GM23338 (cell line): ENCODE results near the gene RBM23. TPM values are rescaled to one million over a fixed set of nuclear protein-coding genes. Genes with fewer than 3 reads are reported as not detected.
"Not testable (repeated sequence)": the region's sequence is repeated elsewhere in the genome, so short reads cannot be mapped to it uniquely, and the experiment has no call there.

Source experiments
- ATAC-seq: fragments of 200-7000 bp; cut with Tn5 transposase; 3 replicates; pipeline ENCODE4 v1.9.1; 2020
- DNase-seq: peaks from one replicate; pipeline ENCODE4 v3.0.0-alpha.2; 2015; ENCODE audit warnings: low spot score
- H2AFZ ChIP-seq: fragments of 200-600 bp; sonication (generic); 2 replicates; pipeline ENCODE4 v1.8.0; 2016; ENCODE audit warnings: antibody characterized with exemption, mild to moderate bottlenecking, moderate library complexity
- H3F3A ChIP-seq: fragments of 200-600 bp; sonication (generic); replicated peaks from 2 replicates; pipeline ENCODE4 v1.8.0; 2017; ENCODE audit warnings: antibody characterized with exemption, mixed run types, low read depth
- H3K27ac ChIP-seq: fragments of 200-600 bp; sonication (generic); 2 replicates; pipeline ENCODE4 v1.6.1; 2016; ENCODE audit warnings: low read depth
- H3K27me3 ChIP-seq: fragments of 200-600 bp; sonication (generic); 2 replicates; pipeline ENCODE4 v1.8.0; 2016; ENCODE audit warnings: mild to moderate bottlenecking, mixed run types, moderate library complexity; ENCODE audit not compliant: insufficient read depth
- H3K36me3 ChIP-seq: fragments of 200-600 bp; sonication (generic); 2 replicates; pipeline ENCODE4 v1.8.0; 2016; ENCODE audit warnings: mild to moderate bottlenecking; ENCODE audit not compliant: insufficient read depth
- H3K4me1 ChIP-seq: fragments of 200-600 bp; sonication (generic); 2 replicates; pipeline ENCODE4 v1.8.0; 2016; ENCODE audit warnings: mild to moderate bottlenecking, moderate library complexity; ENCODE audit not compliant: insufficient read depth
- H3K4me2 ChIP-seq: fragments of 200-600 bp; sonication (generic); 2 replicates; pipeline ENCODE4 v1.7.1; 2017; ENCODE audit warnings: mixed run types
- H3K4me3 ChIP-seq: fragments of 200-600 bp; sonication (generic); 2 replicates; pipeline ENCODE4 v1.6.1; 2016; ENCODE audit warnings: mixed run types
- H3K79me2 ChIP-seq: fragments of 200-600 bp; sonication (generic); replicated peaks from 2 replicates; pipeline ENCODE4 v1.8.0; 2017; ENCODE audit warnings: mild to moderate bottlenecking; ENCODE audit not compliant: insufficient read depth
- H3K9me2 ChIP-seq: fragments of 200-600 bp; sonication (generic); 2 replicates; pipeline ENCODE4 v1.8.0; 2017; ENCODE audit not compliant: insufficient read depth
- H4K20me1 ChIP-seq: fragments of 200-600 bp; sonication (generic); replicated peaks from 2 replicates; pipeline ENCODE4 v1.8.0; 2017; ENCODE audit warnings: mild to moderate bottlenecking; ENCODE audit not compliant: insufficient read depth
- H3K27ac Mint-ChIP-seq: 2 replicates; pipeline ENCODE4 v1.8.0; 2020; ENCODE audit warnings: inconsistent platforms, mild to moderate bottlenecking, moderate library complexity, mixed read lengths
- H3K27me3 Mint-ChIP-seq: 3 replicates; pipeline ENCODE4 v1.8.0; 2022; ENCODE audit warnings: low read depth, mild to moderate bottlenecking, moderate library complexity, mixed read lengths, inconsistent platforms; ENCODE audit not compliant: insufficient read depth, poor library complexity
- H3K36me3 Mint-ChIP-seq: 3 replicates; pipeline ENCODE4 v1.8.0; 2021; ENCODE audit warnings: low read depth, mild to moderate bottlenecking, inconsistent platforms, moderate library complexity, mixed read lengths
- H3K4me1 Mint-ChIP-seq: 3 replicates; pipeline ENCODE4 v1.8.0; 2020; ENCODE audit warnings: mild to moderate bottlenecking, inconsistent platforms, mixed read lengths
- H3K4me3 Mint-ChIP-seq: 3 replicates; pipeline ENCODE4 v1.8.0; 2021; ENCODE audit warnings: moderate library complexity, mild to moderate bottlenecking, inconsistent platforms, mixed read lengths
- H3K9me3 Mint-ChIP-seq: 3 replicates; pipeline ENCODE4 v1.8.0; 2020; ENCODE audit warnings: moderate library complexity, mild to moderate bottlenecking, inconsistent platforms, mixed read lengths
- CREB1 ChIP-seq: fragments of 250-450 bp; sonication (Bioruptor Pico); IDR thresholded peaks from 2 replicates; pipeline ENCODE4 v1.5.0; 2020; ENCODE audit warnings: low read depth, mild to moderate bottlenecking, moderate library complexity
- ETS1 ChIP-seq: IDR thresholded peaks from 2 replicates; pipeline ENCODE4 v1.6.1; 2016; ENCODE audit warnings: antibody characterized with exemption
- EZH2 ChIP-seq: fragments of 200-600 bp; sonication (generic); IDR thresholded peaks from one replicate; pipeline ENCODE4 v1.8.0; 2017; ENCODE audit warnings: antibody characterized with exemption, mild to moderate bottlenecking, low read depth; ENCODE audit not compliant: unreplicated experiment
- EZH2phosphoT487 ChIP-seq: fragments of 200-600 bp; sonication (generic); IDR thresholded peaks from one replicate; pipeline ENCODE4 v1.8.1; 2018; ENCODE audit warnings: antibody characterized with exemption; ENCODE audit not compliant: unreplicated experiment
- JUNB ChIP-seq: IDR thresholded peaks from one replicate; pipeline ENCODE4 v1.6.1; 2016; ENCODE audit warnings: antibody characterized with exemption; ENCODE audit not compliant: unreplicated experiment
- NANOG ChIP-seq: IDR thresholded peaks from 2 replicates; pipeline ENCODE4 v1.6.1; 2016; ENCODE audit warnings: antibody characterized with exemption, borderline replicate concordance
- REST ChIP-seq: IDR thresholded peaks from one replicate; pipeline ENCODE4 v1.6.1; 2018; ENCODE audit warnings: antibody characterized with exemption; ENCODE audit not compliant: unreplicated experiment
- polyA plus RNA-seq: library from polyadenylated mRNA; unstranded; fragments of >200 nt; fragmentation: Nextera tagmentation; extraction: Ambion mirVana; gene quantifications from 2 replicates; pipeline ENCODE4 v1.2.1, GENCODE V29; 2016
- total RNA-seq: library from RNA; depleted of rRNA; stranded (reverse); fragments of >200 nt; shearing (Covaris generic); gene quantifications from 2 replicates; pipeline ENCODE4 v1.2.3, GENCODE V29; 2014
- TF ChIP-seq, protein P1 (sequence below), 2 experiments: fragments of 200-600 bp in 1 of 2; sonication (generic) in 1 of 2; conservative IDR thresholded peaks; 2 replicates each; pipeline versions ENCODE4 v1.5.1 to v1.6.1; 2016 to 2017; ENCODE audit warnings: antibody characterized with exemption in 2 of 2, low read depth in 2 of 2, mild to moderate bottlenecking in 2 of 2, moderate library complexity in 1 of 2

Gene RBM23
- total and polyA plus RNA-seq, 2 experiments from 2014 or later, result 14.4 to 52.8 TPM

- no peak for TF ChIP-seq REST
- no peak for TF ChIP-seq EZH2phosphoT487
- TF ChIP-seq JUNB, result no peak
- no peak for TF ChIP-seq ETS1
- no peak for TF ChIP-seq NANOG
- no peak for TF ChIP-seq EZH2
- no peak for TF ChIP-seq CREB1 (CRISPR knock-in tag)
- TF ChIP-seq, protein P1, sequence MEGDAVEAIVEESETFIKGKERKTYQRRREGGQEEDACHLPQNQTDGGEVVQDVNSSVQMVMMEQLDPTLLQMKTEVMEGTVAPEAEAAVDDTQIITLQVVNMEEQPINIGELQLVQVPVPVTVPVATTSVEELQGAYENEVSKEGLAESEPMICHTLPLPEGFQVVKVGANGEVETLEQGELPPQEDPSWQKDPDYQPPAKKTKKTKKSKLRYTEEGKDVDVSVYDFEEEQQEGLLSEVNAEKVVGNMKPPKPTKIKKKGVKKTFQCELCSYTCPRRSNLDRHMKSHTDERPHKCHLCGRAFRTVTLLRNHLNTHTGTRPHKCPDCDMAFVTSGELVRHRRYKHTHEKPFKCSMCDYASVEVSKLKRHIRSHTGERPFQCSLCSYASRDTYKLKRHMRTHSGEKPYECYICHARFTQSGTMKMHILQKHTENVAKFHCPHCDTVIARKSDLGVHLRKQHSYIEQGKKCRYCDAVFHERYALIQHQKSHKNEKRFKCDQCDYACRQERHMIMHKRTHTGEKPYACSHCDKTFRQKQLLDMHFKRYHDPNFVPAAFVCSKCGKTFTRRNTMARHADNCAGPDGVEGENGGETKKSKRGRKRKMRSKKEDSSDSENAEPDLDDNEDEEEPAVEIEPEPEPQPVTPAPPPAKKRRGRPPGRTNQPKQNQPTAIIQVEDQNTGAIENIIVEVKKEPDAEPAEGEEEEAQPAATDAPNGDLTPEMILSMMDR (conservative IDR thresholded peaks at IDR 0.05; ENCODE audit: low read depth in 2 of 2), result no peak
These were observed 33.5 kb upstream of the RBM23 start (continued) for GRCh38 chr14:22952418-22952817.

GRCh38 chr14:22951795-22952194 is 32.8 kb upstream of the RBM23 start:
- not testable (repeated sequence) for H3K27me3 Mint-ChIP-seq, H3K4me3 ChIP-seq, H3K9me2 ChIP-seq, H2AFZ ChIP-seq, H3K27ac ChIP-seq, H3K4me2 ChIP-seq, H3K27me3 ChIP-seq, H3K4me1 ChIP-seq, H3K79me2 ChIP-seq, H4K20me1 ChIP-seq, H3K4me3 Mint-ChIP-seq, H3K36me3 ChIP-seq, ATAC-seq, H3K9me3 Mint-ChIP-seq, DNase-seq
- Mint-ChIP-seq H3K4me1 (peaks cover 14% of the 10 kb centered on the region), H3K36me3 (peaks cover 60% of the 10 kb centered on the region), H3K27ac (peak overlapping the region; percentile 14; the same call in 1 of the 2 replicates)
- H3F3A ChIP-seq, result peaks cover 12% of the 10 kb centered on the region; the same call in 1 of the 2 replicates
